ENCODE results near the gene TARDBP. TPM values are rescaled to one million over a fixed set of nuclear protein-coding genes. Genes with fewer than 3 reads are reported as not detected.
"Not testable (repeated sequence)": the region's sequence is repeated elsewhere in the genome, so short reads cannot be mapped to it uniquely, and the experiment has no call there.

The TARDBP gene
- total RNA-seq, 8 experiments from 2014 or later = 49.0 to 165 (median 105) TPM

GRCh38 chr1:11037019-11037739 lies 24.7 kb downstream of the TARDBP start:
- not testable (repeated sequence) for H3K27ac ChIP-seq; H3K4me3 ChIP-seq; H3K4me1 ChIP-seq (replicated peaks in 1 of 2); ATAC-seq (replicated peaks in 6 of 8)
- 0 to 64% (median 46%) methylated on average over 4 to 18 of the region's 18 CpGs for WGBS, 10 experiments
- in situ Hi-C loops (cut with MboI; ENCODE audit: low pct_unique_long_range_greater_than_20kb in 2 of 9, low sequenced_read_pairs in 9 of 9, unreplicated experiment in 9 of 9) = loop anchor here in 5 of 9 experiments (10.0 to 25.0 kb wide), 2 partner anchors 600 to 608 kb away; no protein-coding TSS in a partner anchor

GRCh38 chr1:11037740-11038182 lies 25.3 kb downstream of the TARDBP start:
- 0 to 14% (median 1%) methylated on average over 1 to 8 of the region's 8 CpGs for WGBS, 10 experiments
- in situ Hi-C loops (cut with MboI; ENCODE audit: low pct_unique_long_range_greater_than_20kb in 2 of 9, low sequenced_read_pairs in 9 of 9, unreplicated experiment in 9 of 9) = loop anchor here in 5 of 9 experiments (10.0 to 25.0 kb wide), 2 partner anchors 600 to 607 kb away; no protein-coding TSS in a partner anchor
- no peak overlapping the region for H3K27ac ChIP-seq

GRCh38 chr1:11039351-11040104 lies 27.1 kb downstream of the TARDBP start:
- WGBS, 10 experiments = 0 to 80% (median 21%) methylated on average over 1 to 2 of the region's 2 CpGs; no CpG with 5 or more reads in 2 of the 10 experiments
- no peak for ATAC-seq (replicated peaks in 6 of 8)
- in situ Hi-C loops (cut with MboI; ENCODE audit: low pct_unique_long_range_greater_than_20kb in 2 of 9, low sequenced_read_pairs in 9 of 9, unreplicated experiment in 9 of 9) = loop anchor here in 5 of 9 experiments (10.0 to 25.0 kb wide), 2 partner anchors 598 to 605 kb away; no protein-coding TSS in a partner anchor
- Histone ChIP-seq H3K4me1 (replicated peaks in 1 of 2) (no peaks in the 10 kb centered on the region), H3K4me3 (no peak overlapping the region), H3K27ac (no peak overlapping the region)

More at GRCh38 chr1:11037740-11038182, 25.3 kb downstream of the TARDBP start:
- H3K4me1 ChIP-seq (replicated peaks in 1 of 2) = no peaks in the 10 kb centered on the region
- ATAC-seq (replicated peaks in 6 of 8) = peak; percentile 91 to 99 (median 94)
- no peak overlapping the region for H3K4me3 ChIP-seq

- in situ Hi-C loops (cut with MboI; ENCODE audit: low pct_unique_long_range_greater_than_20kb in 2 of 9, low sequenced_read_pairs in 9 of 9, unreplicated experiment in 9 of 9) = loop anchor here in 4 of 9 experiments (25.0 kb wide), 1 partner anchor 597 kb away; no protein-coding TSS in a partner anchor
- H3K4me3 ChIP-seq; H3K4me1 ChIP-seq (replicated peaks in 1 of 2); H3K27ac ChIP-seq; ATAC-seq (replicated peaks in 6 of 8): not testable (repeated sequence)
- WGBS, 10 experiments = 10 to 100% (median 73%) methylated on average over 1 to 6 of the region's 7 CpGs; no CpG with 5 or more reads in 1 of the 10 experiments
Observed at GRCh38 chr1:11040105-11040429, 27.6 kb downstream of the TARDBP start.

GRCh38 chr1:11041048-11041447 lies 28.6 kb downstream of the TARDBP start:
- H3K4me3 ChIP-seq = no peak overlapping the region
- in situ Hi-C loops (cut with MboI; ENCODE audit: low pct_unique_long_range_greater_than_20kb in 2 of 9, low sequenced_read_pairs in 9 of 9, unreplicated experiment in 9 of 9) = loop anchor here in 4 of 9 experiments (25.0 kb wide), 1 partner anchor 596 kb away; no protein-coding TSS in a partner anchor
- H3K4me1 ChIP-seq (replicated peaks in 1 of 2) = peaks cover 0 to 3% of the 10 kb centered on the region in 2 donors
- no peak for ATAC-seq (replicated peaks in 6 of 8)
- no peak overlapping the region for H3K27ac ChIP-seq

- 28 to 77% (median 51%) methylated on average over 2 to 3 of the region's 3 CpGs; no CpG with 5 or more reads in 1 of the 10 experiments for WGBS, 10 experiments
- in situ Hi-C loops (cut with MboI; ENCODE audit: low pct_unique_long_range_greater_than_20kb in 2 of 9, low sequenced_read_pairs in 9 of 9, unreplicated experiment in 9 of 9) = loop anchor here in 4 of 9 experiments (25.0 kb wide), 1 partner anchor 595 kb away; no protein-coding TSS in a partner anchor
- peaks cover 0 to 3% of the 10 kb centered on the region in 2 donors for H3K4me1 ChIP-seq (replicated peaks in 1 of 2)
- ATAC-seq (replicated peaks in 6 of 8) = no peak
- no peak overlapping the region for H3K27ac ChIP-seq
- H3K4me3 ChIP-seq = no peak overlapping the region
Observed at GRCh38 chr1:11042065-11042464, 29.6 kb downstream of the TARDBP start.

GRCh38 chr1:11042995-11043874 lies 30.8 kb downstream of the TARDBP start:
- no peak overlapping the region for H3K4me3 ChIP-seq
- peak in 2 of 8 experiments; percentile 8 to 61 for ATAC-seq (replicated peaks in 6 of 8)
- WGBS, 10 experiments = 60 to 80% (median 70%) methylated on average over 1 to 8 of the region's 19 CpGs; no CpG with 5 or more reads in 6 of the 10 experiments
- in situ Hi-C loops (cut with MboI; ENCODE audit: low pct_unique_long_range_greater_than_20kb in 2 of 9, low sequenced_read_pairs in 9 of 9, unreplicated experiment in 9 of 9) = loop anchor here in 4 of 9 experiments (25.0 kb wide), 1 partner anchor 594 kb away; no protein-coding TSS in a partner anchor
- no peak overlapping the region for H3K27ac ChIP-seq
- H3K4me1 ChIP-seq (replicated peaks in 1 of 2) = peaks cover 0 to 3% of the 10 kb centered on the region in 2 donors

- Histone ChIP-seq H3K27ac (no peak overlapping the region), H3K4me3 (no peak overlapping the region), H3K4me1 (replicated peaks in 1 of 2) (peaks cover 0 to 3% of the 10 kb centered on the region in 2 donors)
- ATAC-seq (replicated peaks in 6 of 8) = peak in 4 of 8 experiments; percentile 2 to 12 (median 6)
- 42 to 73% (median 66%) methylated on average over 4 to 7 of the region's 16 CpGs; no CpG with 5 or more reads in 7 of the 10 experiments for WGBS, 10 experiments
- in situ Hi-C loops (cut with MboI; ENCODE audit: low pct_unique_long_range_greater_than_20kb in 2 of 9, low sequenced_read_pairs in 9 of 9, unreplicated experiment in 9 of 9) = loop anchor here in 4 of 9 experiments (25.0 kb wide), 1 partner anchor 593 kb away; no protein-coding TSS in a partner anchor
Observed at GRCh38 chr1:11044086-11044848, 31.8 kb downstream of the TARDBP start.

- no peak overlapping the region for H3K4me3 ChIP-seq
- WGBS, 10 experiments = 25 to 100% (median 86%) methylated on average over 2 to 8 of the region's 16 CpGs; no CpG with 5 or more reads in 4 of the 10 experiments
- in situ Hi-C loops (cut with MboI; ENCODE audit: low pct_unique_long_range_greater_than_20kb in 2 of 9, low sequenced_read_pairs in 9 of 9, unreplicated experiment in 9 of 9) = loop anchor here in 4 of 9 experiments (25.0 kb wide), 1 partner anchor 592 kb away; no protein-coding TSS in a partner anchor
- peak in 4 of 8 experiments; percentile 6 to 27 (median 24) for ATAC-seq (replicated peaks in 6 of 8)
- H3K4me1 ChIP-seq (replicated peaks in 1 of 2) = peaks cover 0 to 3% of the 10 kb centered on the region in 2 donors
- no peak overlapping the region for H3K27ac ChIP-seq
Observed at GRCh38 chr1:11044849-11045427, 32.5 kb downstream of the TARDBP start.

GRCh38 chr1:11045428-11046269 lies 33.2 kb downstream of the TARDBP start:
- in situ Hi-C loops (cut with MboI; ENCODE audit: low pct_unique_long_range_greater_than_20kb in 2 of 9, low sequenced_read_pairs in 9 of 9, unreplicated experiment in 9 of 9) = loop anchor here in 4 of 9 experiments (25.0 kb wide), 1 partner anchor 592 kb away; no protein-coding TSS in a partner anchor
- WGBS, 10 experiments = 17 to 80% (median 59%) methylated on average over 1 to 17 of the region's 32 CpGs; no CpG with 5 or more reads in 2 of the 10 experiments
- Histone ChIP-seq H3K4me1 (replicated peaks in 1 of 2) (peaks cover 0 to 3% of the 10 kb centered on the region in 2 donors), H3K4me3 (no peak overlapping the region), H3K27ac (no peak overlapping the region)
- peak; percentile 6 to 65 (median 32) for ATAC-seq (replicated peaks in 6 of 8)

Data from motor neuron (in vitro differentiated cells).